ENCODE results near the gene ERAP2.

ERAP2 gene

DNA sequence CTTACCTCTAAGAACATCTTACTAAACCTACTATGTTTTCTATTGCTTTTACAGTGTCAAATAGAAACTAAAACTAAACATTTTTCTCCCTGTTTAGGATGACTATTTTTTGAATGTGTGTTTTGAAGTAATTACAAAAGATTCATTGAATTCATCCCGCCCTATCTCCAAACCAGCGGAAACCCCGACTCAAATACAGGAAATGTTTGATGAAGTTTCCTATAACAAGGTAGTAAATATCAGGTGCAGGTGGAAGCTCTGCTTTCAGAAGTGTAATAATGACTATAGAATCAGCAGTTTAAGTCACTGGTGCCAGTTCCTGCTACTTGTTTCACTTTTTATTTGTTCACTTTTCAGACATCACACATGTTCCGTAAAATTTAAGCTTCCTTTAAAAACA is 20.0 kb downstream of the ERAP2 start:
- H3K4me3 ChIP-seq (ENCODE audit: low read depth, low read length): no peak overlapping the region

DNA sequence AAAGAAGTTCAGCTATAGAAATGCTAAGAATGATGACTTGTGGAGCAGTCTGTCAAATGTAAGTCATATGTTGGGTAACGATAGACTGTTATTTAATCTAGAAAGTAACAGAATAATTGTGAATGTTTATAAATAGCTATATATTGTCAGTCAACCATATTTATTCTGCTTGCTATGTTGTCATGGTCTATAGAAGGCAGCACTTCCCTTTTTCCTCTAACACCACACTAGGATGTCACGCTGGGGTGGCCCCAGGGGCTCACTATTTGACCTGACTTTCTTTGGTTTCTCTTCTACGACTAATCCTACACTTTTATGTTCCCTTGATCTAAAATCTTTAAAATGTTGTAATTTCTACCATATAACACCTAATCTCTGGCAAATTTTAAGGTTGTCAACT is 20.5 kb downstream of the ERAP2 start:
- H3K4me3 ChIP-seq (ENCODE audit: low read depth, low read length): no peak overlapping the region

GRCh38 chr5:96901384-96901783 is 25.1 kb downstream of the ERAP2 start:
- H3K4me3 ChIP-seq (ENCODE audit: low read depth, low read length): no peak overlapping the region

DNA sequence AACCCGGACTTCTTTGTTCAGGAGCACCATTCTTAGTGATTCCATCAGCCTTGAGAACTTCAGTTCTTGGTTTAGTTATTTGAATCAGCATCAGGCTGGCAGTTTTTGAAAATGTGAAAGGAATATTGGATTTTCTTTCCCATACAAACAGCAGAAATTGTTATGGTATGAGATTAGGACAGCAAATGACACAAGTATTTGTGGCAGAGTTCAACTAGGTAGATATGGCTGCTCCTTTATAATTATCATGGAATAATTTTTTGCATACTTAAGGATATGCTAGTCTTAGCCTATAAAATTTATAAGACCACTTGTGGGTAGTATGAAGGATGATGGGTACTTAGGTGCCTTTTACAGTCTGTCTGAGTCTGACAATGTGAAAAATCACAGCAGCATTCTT is 25.5 kb downstream of the ERAP2 start:
- H3K4me3 ChIP-seq (ENCODE audit: low read depth, low read length): no peak overlapping the region

- no peak overlapping the region for H3K4me3 ChIP-seq (ENCODE audit: low read depth, low read length)
Measured at GRCh38 chr5:96902876-96903275, 26.6 kb downstream of the ERAP2 start.

DNA sequence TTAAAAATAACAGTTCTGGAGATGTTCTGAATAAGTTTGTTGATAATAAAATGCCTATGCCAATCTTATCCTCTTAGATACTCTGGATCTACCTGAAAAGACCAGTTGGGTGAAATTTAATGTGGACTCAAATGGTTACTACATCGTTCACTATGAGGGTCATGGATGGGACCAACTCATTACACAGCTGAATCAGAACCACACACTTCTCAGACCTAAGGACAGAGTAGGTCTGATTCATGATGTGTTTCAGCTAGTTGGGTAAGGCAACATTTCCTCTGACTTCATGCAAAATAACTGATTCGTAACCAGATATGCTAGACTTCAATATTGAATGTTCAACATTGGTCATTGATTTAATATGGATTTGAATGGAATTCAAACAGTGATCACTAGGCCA is 27.0 kb downstream of the ERAP2 start:
- H3K4me3 ChIP-seq (ENCODE audit: low read depth, low read length): no peak overlapping the region

GRCh38 chr5:96904054-96904931 is 28.0 kb downstream of the ERAP2 start:
- H3K4me3 ChIP-seq (ENCODE audit: low read depth, low read length): no peak overlapping the region

- no peak overlapping the region for H3K4me3 ChIP-seq (ENCODE audit: low read depth, low read length)
Measured at GRCh38 chr5:96905864-96906263, 29.6 kb downstream of the ERAP2 start.

- H3K4me3 ChIP-seq (ENCODE audit: low read depth, low read length): no peak overlapping the region
Measured at GRCh38 chr5:96909003-96909402, 32.7 kb downstream of the ERAP2 start.

- no peak overlapping the region for H3K4me3 ChIP-seq (ENCODE audit: low read depth, low read length)
Measured at GRCh38 chr5:96909435-96909834, 33.1 kb downstream of the ERAP2 start.

DNA sequence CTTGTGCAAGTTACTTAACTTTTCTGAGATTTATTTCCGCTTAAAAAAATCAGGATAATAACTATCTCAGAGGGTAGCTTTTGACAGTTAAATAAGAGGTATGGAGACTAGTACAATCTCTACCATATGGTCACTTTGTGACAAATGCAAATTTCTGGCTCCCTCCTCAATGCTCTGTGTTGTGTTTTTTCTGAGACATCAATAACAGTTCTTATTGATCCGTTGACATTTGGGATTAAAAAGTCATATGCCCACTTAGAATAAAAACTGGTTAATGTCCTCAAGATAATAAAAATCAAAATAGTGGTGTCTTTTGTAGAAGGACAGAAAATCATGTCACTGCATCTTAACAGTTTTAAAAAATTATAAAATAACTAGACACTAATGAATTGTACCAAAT is 34.8 kb downstream of the ERAP2 start:
- no peak overlapping the region for H3K4me3 ChIP-seq (ENCODE audit: low read depth, low read length)

GRCh38 chr5:96913233-96913632 is 36.9 kb downstream of the ERAP2 start:
- H3K4me3 ChIP-seq (ENCODE audit: low read depth, low read length): no peak overlapping the region

DNA sequence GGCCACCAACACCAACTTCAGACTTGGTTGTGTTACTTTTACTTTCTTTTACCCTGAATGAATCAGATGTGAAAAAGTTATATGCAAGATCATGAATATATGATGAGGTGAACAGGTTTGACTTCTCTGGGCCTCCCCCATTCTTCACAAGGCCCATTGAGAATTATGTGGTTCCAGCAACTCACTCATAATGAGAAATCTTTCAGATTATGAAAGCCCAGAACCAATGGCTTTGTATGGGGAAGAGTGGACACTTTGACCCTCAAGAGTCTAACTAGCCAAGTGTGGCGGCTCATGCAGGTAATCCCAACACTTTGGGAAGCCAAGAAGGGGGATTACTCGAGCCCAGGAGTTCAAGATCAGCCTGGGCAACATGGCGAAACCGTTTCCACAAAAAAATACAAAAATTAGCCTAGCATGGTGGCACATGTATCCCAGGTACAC is 43.5 kb downstream of the ERAP2 start:
- H3K4me3 ChIP-seq (ENCODE audit: low read depth, low read length): no peak overlapping the region

DNA sequence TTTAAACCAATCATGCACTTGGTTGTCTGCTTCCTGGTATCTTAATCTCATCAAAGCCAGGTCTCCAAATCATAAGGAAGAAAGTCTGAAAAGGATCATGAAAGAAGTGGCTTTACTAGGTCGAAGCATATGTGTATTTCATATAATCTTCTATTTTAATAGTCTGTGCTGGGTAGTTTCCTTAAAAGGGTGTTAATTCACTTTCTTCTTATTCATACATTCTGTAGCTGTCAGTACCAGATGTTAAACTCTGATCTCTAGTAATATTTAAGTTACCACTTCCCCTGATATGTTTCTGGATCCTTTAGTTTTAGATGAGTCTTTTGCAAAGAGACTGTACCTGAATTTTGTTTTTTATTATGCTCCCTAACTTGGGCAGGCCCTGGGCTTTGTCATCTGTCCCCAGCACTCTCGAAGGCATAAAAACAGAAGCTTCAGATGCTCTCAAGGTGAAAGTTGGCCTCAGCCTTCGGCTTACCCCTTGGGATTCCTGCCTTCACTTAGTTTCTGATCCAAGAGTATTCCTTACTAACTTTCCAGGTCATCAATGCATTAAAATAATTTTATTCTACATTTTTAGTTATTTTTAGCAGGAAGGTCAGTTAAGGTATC is 44.5 kb downstream of the ERAP2 start:
- no peak overlapping the region for H3K4me3 ChIP-seq (ENCODE audit: low read depth, low read length)

GRCh38 chr5:96922499-96923244 is 46.4 kb downstream of the ERAP2 start:
- no peak overlapping the region for H3K4me3 ChIP-seq (ENCODE audit: low read depth, low read length)

DNA sequence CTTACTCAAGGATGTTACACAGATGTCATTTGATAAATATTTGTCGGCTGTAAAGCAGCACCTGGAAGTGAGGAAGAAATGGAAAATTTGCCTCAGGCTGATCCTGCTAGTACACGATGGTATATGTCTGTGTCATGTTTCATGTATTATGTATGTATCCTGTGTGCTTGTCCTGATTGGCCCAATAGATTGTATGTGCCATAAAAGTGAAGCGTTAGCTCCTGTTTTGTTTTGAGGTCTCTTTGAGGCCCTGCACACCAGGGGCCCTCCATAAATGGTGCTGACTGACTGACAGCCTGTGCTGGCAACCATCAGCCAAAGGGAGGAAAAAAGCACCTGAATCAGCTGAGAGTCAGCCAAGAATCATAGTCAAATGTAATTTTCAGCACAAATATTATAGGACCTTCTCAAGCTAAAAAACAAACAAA is 47.7 kb downstream of the ERAP2 start:
- H3K4me3 ChIP-seq (ENCODE audit: low read depth, low read length): no peak overlapping the region

DNA sequence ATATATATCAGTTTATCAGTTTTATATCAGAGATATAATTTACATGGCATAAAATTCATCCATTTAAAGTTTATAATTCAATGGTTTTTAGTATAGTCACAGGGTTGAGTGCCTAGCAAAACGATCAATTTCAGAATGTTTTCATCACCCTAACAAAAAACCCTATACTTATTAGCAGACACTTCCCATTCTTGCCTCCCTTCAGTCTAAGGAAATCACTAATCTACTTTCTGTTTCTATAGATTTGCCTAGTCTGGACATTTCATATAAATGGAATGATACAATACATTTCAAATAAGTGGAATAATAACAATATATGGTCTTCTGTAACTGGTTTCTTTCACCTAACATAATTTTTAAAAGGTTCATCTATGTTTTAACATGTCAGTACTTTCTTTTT is 50.0 kb downstream of the ERAP2 start:
- no peak overlapping the region for H3K4me3 ChIP-seq (ENCODE audit: low read depth, low read length)

- no peak overlapping the region for H3K4me3 ChIP-seq (ENCODE audit: low read depth, low read length)
Measured at GRCh38 chr5:96927008-96927407, 50.7 kb downstream of the ERAP2 start.

DNA sequence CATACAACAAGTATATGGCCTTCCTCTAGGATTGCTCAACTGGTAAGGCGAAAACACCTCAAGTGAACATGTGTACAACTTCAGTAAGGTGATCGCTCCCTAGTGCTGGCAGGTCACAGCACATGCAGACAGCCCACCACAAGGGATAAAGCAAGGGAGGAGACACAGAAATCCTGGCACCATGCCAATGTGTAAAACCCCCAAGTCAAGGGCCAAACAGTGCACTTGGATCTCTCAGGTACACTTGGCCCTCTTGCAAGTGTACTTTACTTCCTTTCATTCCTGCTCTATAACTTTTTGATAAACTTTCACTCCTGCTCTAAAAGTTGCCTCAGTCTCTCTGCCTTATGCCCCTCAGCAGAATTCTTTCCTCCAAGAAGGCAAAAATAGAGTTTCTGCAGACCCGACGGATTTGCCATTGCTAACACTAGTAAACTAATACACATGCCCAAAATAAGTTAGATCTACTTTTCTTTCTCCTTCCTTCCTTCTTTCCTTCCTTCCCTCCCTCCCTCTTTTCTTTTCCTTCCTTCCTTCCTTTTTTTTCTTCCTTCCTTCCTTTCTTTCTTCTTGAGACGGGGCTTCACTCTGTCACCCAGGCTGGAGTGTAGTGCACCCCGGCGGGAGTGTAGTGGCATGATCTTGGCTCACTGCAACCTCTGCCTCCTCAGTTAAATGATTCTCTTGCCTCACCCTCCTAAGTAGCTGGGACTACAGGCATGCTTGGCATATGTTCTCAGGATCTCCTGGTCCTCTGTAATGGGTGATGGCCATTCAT is 52.8 kb downstream of the ERAP2 start:
- no peak overlapping the region for H3K4me3 ChIP-seq (ENCODE audit: low read depth, low read length)

DNA sequence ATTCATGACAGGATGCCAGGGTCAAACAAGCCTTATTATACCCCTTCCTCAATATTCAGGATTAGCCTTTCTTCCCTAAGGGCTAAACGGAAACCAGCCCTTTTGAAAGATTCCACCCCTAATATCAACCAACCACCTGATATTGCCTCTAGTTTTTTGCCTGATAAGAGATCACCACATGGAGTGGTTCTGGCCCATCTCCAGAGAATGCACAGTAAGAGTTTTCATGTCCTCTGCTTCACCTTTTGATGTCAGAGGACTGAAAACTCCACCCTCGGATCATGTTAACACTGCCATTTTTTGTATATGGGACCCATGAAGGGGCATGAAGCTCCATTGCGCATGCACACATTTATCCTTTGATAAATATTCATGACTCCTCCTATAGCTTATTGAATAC is 53.8 kb downstream of the ERAP2 start:
- H3K4me3 ChIP-seq (ENCODE audit: low read depth, low read length): no peak overlapping the region

- H3K4me3 ChIP-seq (ENCODE audit: low read depth, low read length): no peak overlapping the region
Measured at GRCh38 chr5:96930589-96930988, 54.3 kb downstream of the ERAP2 start.
